NCI-H524 treated with DMSO at 0.1 percent for 48 hours (cell line): ENCODE measurements around the gene EHD1.
"Not testable (repeated sequence)": the region's sequence is repeated elsewhere in the genome, so short reads cannot be mapped to it uniquely, and the experiment has no call there.

Source experiments
- DNase-seq: peaks from one replicate; lab custom pipeline; 2025; lab: John Stamatoyannopoulos, UW

The EHD1 gene

GRCh38 chr11:64826578-64827450 is 51.6 kb downstream of the EHD1 start:
- no peak for DNase-seq

GRCh38 chr11:64826062-64826461 is 52.4 kb downstream of the EHD1 start:
- DNase-seq, result no peak

DNA sequence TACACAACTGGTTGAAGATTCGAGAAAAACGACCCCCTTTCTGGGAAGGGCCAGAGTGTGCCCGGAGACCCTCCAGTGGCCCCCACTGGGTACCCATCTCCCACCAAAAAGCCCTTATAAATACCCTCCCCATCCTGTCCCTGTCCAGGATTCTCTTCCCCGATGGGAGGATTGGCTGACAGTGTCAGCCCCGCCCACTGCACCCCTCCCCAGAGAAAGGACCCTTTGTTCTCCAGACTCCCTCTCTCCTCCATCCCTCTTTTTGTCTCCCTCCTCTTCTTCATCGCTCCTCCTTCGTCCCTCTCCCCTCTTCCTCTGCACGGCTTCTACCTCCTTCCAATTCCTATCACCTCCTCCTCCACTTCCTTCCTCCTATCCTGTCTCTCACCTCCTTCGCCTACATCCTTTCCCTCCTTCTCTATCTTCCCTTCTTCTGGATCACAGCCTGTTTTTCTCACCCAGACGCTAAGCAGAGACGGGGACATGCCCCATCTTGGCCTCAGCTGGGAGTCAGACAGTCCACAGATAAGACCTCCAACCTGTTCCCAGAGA is 54.8 kb downstream of the EHD1 start:
- DNase-seq, result no peak

GRCh38 chr11:64817476-64817875 is 60.9 kb downstream of the EHD1 start:
- no peak for DNase-seq

DNA sequence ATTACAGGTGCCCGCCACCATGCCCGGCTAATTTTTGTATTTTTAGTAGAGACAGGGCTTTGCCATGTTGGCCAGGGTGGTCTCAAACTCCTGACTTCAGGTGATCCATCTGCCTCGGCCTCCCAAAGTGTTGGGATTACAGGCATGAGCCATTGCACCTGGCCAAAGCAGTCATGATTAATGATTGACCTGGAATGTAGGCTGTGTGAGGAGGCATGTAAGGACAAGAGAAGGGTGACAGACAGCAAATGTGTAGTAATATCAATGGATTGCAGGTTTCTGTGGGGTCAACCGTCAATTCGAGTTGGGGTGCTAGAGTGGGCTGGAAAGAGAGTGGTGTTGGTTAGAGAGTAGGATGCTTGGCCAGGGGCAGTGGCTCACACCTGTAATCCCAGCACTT is 63.0 kb downstream of the EHD1 start:
- DNase-seq, result not testable (repeated sequence)

GRCh38 chr11:64814712-64815187 is 63.7 kb downstream of the EHD1 start:
- no peak for DNase-seq

DNA sequence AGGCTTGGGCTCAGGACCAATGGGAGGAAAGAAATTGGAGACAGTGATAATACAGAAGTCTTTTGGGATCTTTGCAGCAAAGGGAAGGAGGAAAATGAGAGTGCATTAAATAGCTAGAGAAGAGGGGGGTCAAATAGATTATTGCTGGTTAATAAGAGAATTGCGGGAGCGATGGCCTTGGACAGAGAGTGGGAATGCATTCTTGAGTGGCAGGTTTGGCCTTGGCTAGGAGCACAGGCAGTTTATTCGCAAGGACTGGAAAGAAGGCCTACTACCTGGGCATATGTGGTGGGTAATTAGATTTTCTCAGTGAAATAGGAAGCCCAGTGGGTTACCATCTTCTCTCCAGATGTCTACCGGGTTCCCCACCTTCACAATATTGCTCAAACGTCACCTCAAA is 64.6 kb downstream of the EHD1 start:
- DNase-seq, result no peak

DNA sequence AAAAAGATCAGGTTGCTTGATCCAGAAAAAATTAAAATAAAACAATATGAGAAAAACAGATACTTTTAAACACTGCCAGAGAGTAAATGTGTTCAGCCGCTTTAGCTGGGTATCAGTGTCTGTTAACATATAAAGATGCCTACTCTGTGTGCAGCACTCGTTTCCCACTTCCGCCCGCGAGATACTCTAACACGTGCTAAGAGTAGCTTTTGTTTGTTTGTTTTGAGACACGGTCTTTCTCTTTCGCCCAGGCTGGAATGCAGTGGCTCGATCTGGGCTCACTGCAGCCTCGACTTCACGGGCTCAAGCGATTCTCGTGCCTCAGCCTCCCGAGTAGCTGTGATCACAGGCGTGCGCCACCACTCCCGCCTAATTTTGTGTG is 67.5 kb downstream of the EHD1 start:
- DNase-seq, result no peak

DNA sequence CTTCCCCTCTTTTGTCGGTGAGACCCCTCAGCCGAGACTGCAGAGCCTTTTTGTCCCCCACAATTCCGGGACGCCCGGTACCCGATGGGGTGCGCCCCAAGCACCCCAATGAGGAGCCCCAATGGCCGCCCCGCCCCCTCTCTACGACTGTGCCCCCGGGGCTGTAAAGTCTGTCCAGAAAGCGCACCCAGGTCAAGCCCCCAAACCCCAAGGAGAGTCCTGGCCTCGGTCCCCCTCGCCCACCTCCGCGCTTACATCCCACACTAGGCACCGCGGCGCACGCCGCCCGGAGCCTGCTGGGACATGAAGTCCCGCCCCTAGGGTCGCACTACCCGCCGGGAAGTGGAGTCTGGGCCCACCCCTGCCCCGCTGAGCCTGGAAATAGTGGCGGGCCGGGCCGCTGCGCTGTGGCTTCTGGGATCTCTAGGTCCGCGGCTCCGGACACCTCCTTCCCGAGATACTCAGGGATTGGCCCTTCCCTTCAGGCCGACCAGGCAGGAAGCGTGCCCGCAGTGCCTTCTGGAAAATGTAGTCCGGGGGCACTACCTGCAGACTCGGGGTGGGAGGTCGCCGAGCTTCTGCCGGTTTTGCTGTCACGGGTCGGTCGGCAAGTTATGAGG is 68.0 kb downstream of the EHD1 start, which contains the start of gene MEN1:
MEN1 (minus strand) TSS at position 281 of the 620 bp plus-strand sequence. CDS start 442 bp downstream, outside the sequence.
- peak; percentile 79 for DNase-seq

GRCh38 chr11:64809781-64810241 is 68.6 kb downstream of the EHD1 start:
- DNase-seq, result no peak

DNA sequence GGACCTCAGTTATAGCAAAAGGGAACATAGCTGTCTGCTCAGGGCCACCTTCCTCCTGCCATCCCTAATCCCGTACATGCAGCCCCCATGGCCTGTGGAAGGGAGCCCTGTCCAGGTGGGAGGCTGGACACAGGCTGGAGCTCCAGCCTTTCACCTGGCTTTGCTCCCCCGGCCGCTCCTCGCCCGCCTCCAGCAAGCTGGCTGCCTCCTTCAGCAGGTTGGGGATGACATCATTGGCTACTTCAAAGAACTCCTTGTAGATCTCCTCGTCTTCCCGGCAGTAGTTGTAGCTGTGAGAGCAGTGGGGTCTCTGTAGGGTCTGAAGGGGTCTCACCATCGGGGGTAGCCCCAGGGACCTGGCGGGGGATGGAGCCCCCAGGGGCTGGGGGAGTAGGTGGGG is 72.9 kb downstream of the EHD1 start:
- DNase-seq, result no peak

DNA sequence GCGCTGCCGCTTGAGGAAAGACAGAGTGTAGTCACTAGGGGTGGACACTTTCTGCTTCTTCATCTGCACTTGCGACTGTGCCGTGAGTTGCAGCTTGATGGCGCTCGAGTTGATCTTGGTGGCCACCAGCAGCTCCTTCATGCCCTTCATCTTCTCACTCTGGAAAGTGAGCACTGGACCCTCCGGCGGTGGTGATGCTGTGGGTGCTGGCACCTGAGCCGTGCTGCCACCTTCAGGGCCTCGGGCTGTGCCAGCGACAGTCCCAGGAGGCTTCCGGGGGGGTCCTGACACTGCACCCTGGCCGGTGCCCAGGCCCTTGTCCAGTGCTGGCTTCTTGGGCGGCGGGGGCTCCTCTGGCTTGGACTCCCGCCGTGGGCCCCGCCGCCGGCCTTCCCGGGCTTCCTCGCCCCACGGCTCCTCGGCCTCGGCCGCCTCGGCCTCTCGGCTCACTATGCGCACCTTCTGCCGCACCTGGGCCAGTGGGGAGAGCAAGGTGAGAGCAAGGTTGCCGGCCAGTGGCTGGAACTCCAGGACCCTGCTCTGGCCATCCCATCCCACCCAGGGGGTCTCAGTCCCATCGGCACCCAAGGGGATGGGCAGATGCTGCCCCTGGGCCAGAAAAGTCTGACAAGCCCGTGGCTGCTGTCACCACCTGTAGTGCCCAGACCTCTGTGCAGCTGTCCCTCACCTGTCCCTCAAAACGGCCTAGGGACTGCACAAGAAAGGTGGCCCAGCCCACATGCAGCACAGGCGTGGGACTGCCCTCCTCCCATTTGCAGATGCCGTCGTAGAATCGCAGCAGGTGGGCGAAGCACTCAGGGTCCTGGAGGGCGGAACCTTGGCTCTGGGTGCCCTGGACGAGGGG is 73.8 kb downstream of the EHD1 start:
- DNase-seq, result no peak

DNA sequence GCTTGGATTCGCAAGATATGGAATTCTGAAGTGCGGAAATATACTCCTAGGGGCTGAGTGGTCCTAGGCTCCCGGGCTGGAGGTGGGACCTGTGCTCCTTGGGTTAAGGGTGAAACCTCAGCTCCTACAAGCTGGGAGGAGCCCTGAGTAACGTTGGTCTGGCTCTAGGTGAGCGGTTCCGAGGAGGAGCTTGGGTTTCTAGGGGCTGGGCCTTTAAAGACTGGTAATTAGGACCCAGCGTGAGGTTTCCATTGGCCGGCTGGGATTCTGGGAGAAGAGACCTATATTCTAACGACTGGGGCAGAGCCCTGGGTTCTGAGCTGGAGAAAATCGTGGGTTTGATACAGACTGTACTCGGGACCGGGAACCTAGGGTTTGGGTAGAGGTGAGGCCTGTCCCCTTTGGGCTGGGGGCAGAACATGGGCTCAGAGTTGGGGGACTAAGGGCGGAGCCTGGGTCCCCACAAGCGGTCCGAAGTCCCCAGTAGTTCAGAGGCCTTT is 74.5 kb downstream of the EHD1 start:
- DNase-seq, result no peak

- DNase-seq, result no peak
Measured at GRCh38 chr11:64803158-64803845, 75.1 kb downstream of the EHD1 start, which contains the start of gene MAP4K2. TSS of gene MAP4K2 (minus strand) at chr11:64803214. CDS start at chr11:64803149, 65 bp downstream.

GRCh38 chr11:64802370-64803157 is 75.9 kb downstream of the EHD1 start:
- no peak for DNase-seq
